OCI-LY7 (cell line): ENCODE data around the gene ALDOA. TPM values are rescaled to one million over a fixed set of nuclear protein-coding genes. Genes with fewer than 3 reads are reported as not detected.

Experiments used
- BruUV-seq: library from RNA; stranded (reverse); fragments of 400-500 nt; replicated peaks from 2 replicates; lab custom pipeline; 2021; lab: Mats Ljungman, UMichigan
- CTCF ChIA-PET: fragments of 300-600 bp; sonication (Branson Sonifier 250); formaldehyde crosslinking; loops from one replicate; lab custom pipeline; 2022; ENCODE audit warnings: antibody characterized with exemption; ENCODE audit not compliant: unreplicated experiment; lab: Charles Lee
- POLR2A ChIA-PET: fragments of 300-600 bp; sonication (Branson Sonifier 250); formaldehyde crosslinking; loops from one replicate; lab custom pipeline; 2022; ENCODE audit warnings: antibody characterized with exemption; lab: Charles Lee
- DNase-seq: peaks from one replicate; pipeline ENCODE4 v3.0.0-alpha.2; 2015; ENCODE audit warnings: low spot score
- H2AFZ ChIP-seq: fragments of 200-600 bp; sonication (generic), shearing (Covaris generic); 2 replicates; pipeline ENCODE4 v1.6.1; 2014; ENCODE audit warnings: mild to moderate bottlenecking, antibody characterized with exemption, low read length, moderate library complexity
- H3K27ac ChIP-seq: fragments of 200-600 bp; sonication (generic); 2 replicates; pipeline ENCODE4 v1.5.1; 2014; ENCODE audit warnings: mixed run types, low read depth, mild to moderate bottlenecking, moderate library complexity, low read length, inconsistent platforms; ENCODE audit not compliant: poor library complexity, severe bottlenecking
- H3K36me3 ChIP-seq: fragments of 200-600 bp; sonication (generic); 2 replicates; pipeline ENCODE4 v1.6.1; 2014; ENCODE audit warnings: mild to moderate bottlenecking, antibody characterized with exemption, low read length, moderate library complexity, mixed read lengths; ENCODE audit not compliant: insufficient read depth
- H3K4me1 ChIP-seq: fragments of 200-600 bp; sonication (generic); 2 replicates; pipeline ENCODE4 v1.5.1; 2014; ENCODE audit warnings: mild to moderate bottlenecking, low read length; ENCODE audit not compliant: insufficient read depth, poor library complexity, severe bottlenecking
- H3K4me2 ChIP-seq: fragments of 200-600 bp; sonication (generic); 2 replicates; pipeline ENCODE4 v1.6.1; 2014; ENCODE audit warnings: mild to moderate bottlenecking, low read length
- H3K4me3 ChIP-seq: fragments of 200-600 bp; sonication (generic); 2 replicates; pipeline ENCODE4 v1.5.1; 2014; ENCODE audit warnings: mild to moderate bottlenecking, low read depth, low read length; ENCODE audit not compliant: poor library complexity, severe bottlenecking
- H3K79me2 ChIP-seq: fragments of 200-600 bp; sonication (generic); 2 replicates; pipeline ENCODE4 v1.6.1; 2016; ENCODE audit warnings: low read depth, mild to moderate bottlenecking, low read length, moderate library complexity, mixed read lengths; ENCODE audit not compliant: insufficient read depth
- H3K9me2 ChIP-seq: fragments of 200-600 bp; sonication (generic); 2 replicates; pipeline ENCODE4 v1.6.1; 2016; ENCODE audit warnings: mild to moderate bottlenecking, low read length, mixed read lengths; ENCODE audit not compliant: insufficient read depth
- H3K9me3 ChIP-seq: fragments of 200-600 bp; sonication (generic); 2 replicates; pipeline ENCODE4 v1.6.1; 2014; ENCODE audit warnings: mild to moderate bottlenecking, mixed run types, low read length, mixed read lengths
- H4K20me1 ChIP-seq: fragments of 200-600 bp; sonication (generic); 2 replicates; pipeline ENCODE4 v1.6.1; 2014; ENCODE audit warnings: mild to moderate bottlenecking, antibody characterized with exemption, low read length, moderate library complexity, mixed read lengths; ENCODE audit not compliant: insufficient read depth
- CTCF ChIP-seq: fragments of 200-600 bp; sonication (generic); conservative IDR thresholded peaks from 2 replicates; pipeline ENCODE4 v1.5.1; 2014; ENCODE audit warnings: mild to moderate bottlenecking, antibody characterized with exemption, low read length, moderate library complexity, mixed read lengths
- EZH2phosphoT487 ChIP-seq: fragments of 200-600 bp; sonication (generic); IDR thresholded peaks from 2 replicates; pipeline ENCODE4 v1.6.1; 2018; ENCODE audit warnings: low read depth, borderline replicate concordance, mild to moderate bottlenecking, mixed run types, antibody characterized with exemption, low read length, moderate library complexity, mixed read lengths
- intact Hi-C: fragments of 100-400 bp; cut with micrococcal nuclease; formaldehyde crosslinking; loops from one replicate; pipeline ENCODE4 v1.10.0; 2022; ENCODE audit not compliant: unreplicated experiment
- total RNA-seq, 2 experiments: library from RNA; depleted of rRNA in 1 of 2; stranded (reverse); fragments of >200 nt in 1 of 2; shearing (Covaris generic) in 1 of 2; gene quantifications; 2 replicates each; pipeline ENCODE4 v1.2.3, GENCODE V29; 2014 to 2022

ALDOA gene
- total RNA-seq, 2 experiments from 2014 or later: 809 to 1,029 TPM

- Histone ChIP-seq H3K36me3 (no peaks in the 10 kb centered on the region), H2AFZ (no peak overlapping the region), H4K20me1 (no peaks in the 10 kb centered on the region), H3K4me2 (no peak overlapping the region), H3K9me3 (no peaks in the 10 kb centered on the region), H3K4me1 (no peaks in the 10 kb centered on the region), H3K27ac (no peak overlapping the region), H3K79me2 (no peaks in the 10 kb centered on the region), H3K4me3 (no peak overlapping the region), H3K9me2 (no peaks in the 10 kb centered on the region)
- no peak for DNase-seq
- intact Hi-C loops: no loop called here
- BruUV-seq: no TSS peak
- TF ChIP-seq EZH2phosphoT487 (no peak), CTCF (no peak)
- CTCF ChIA-PET: no interaction called here
- POLR2A ChIA-PET: no interaction called here
These were observed 35.4 kb upstream of the ALDOA start for GRCh38 chr16:30030011-30030685.

- Histone ChIP-seq H4K20me1 (no peaks in the 10 kb centered on the region), H2AFZ (no peak within 1 kb of the TSS), H3K27ac (no peak within 1 kb of the TSS), H3K9me2 (no peaks in the 10 kb centered on the region), H3K79me2 (no peaks in the 10 kb centered on the region), H3K4me1 (no peaks in the 10 kb centered on the region), H3K4me3 (no peak within 1 kb of the TSS), H3K36me3 (no peaks in the 10 kb centered on the region), H3K4me2 (no peak within 1 kb of the TSS), H3K9me3 (no peaks in the 10 kb centered on the region)
- CTCF ChIA-PET: interaction anchor here (1.5 kb wide), 1 partner anchor 241 kb away, joined by 3 read pairs; no protein-coding TSS in a partner anchor
- POLR2A ChIA-PET: no interaction called here
- BruUV-seq: no TSS peak
- intact Hi-C loops: no loop called here
- DNase-seq: no peak
- TF ChIP-seq EZH2phosphoT487 (no peak), CTCF (no peak)
These were observed 34.6 kb upstream of the ALDOA start, which contains the start of gene TLCD3B for GRCh38 chr16:30030841-30031413. Gene TLCD3B (minus strand): TSS chr16:30031271. CDS start chr16:30030527, 744 bp downstream.

GRCh38 chr16:30031477-30031918 is 34.1 kb upstream of the ALDOA start:
- H3K36me3 ChIP-seq: no peaks in the 10 kb centered on the region
- ChIA-PET POLR2A (no interaction called here), CTCF (interaction anchor here (0.9 to 2.4 kb wide), 4 partner anchors 18 to 242 kb away, joined by 3 to 15 read pairs (median 6); partner anchors contain the start of gene DOC2A)
- no peak overlapping the region for H3K4me2 ChIP-seq
- no peak overlapping the region for H3K4me3 ChIP-seq
- H3K9me2 ChIP-seq: no peaks in the 10 kb centered on the region
- H2AFZ ChIP-seq: no peak overlapping the region
- no peaks in the 10 kb centered on the region for H3K79me2 ChIP-seq
- no TSS peak for BruUV-seq
- H3K27ac ChIP-seq: no peak overlapping the region
- no peaks in the 10 kb centered on the region for H3K9me3 ChIP-seq
- intact Hi-C loops: no loop called here
- H4K20me1 ChIP-seq: no peaks in the 10 kb centered on the region
- no peak for DNase-seq
- no peaks in the 10 kb centered on the region for H3K4me1 ChIP-seq
- TF ChIP-seq EZH2phosphoT487 (no peak), CTCF (no peak)
